HepG2 (cell line): ENCODE results near the gene MAP3K19. TPM values are rescaled to one million over a fixed set of nuclear protein-coding genes. Genes with fewer than 3 reads are reported as not detected.

Experiments used
- ATAC-seq: fragments of 200-7000 bp; cut with Tn5 transposase; 3 replicates; pipeline ENCODE4 v1.9.1; 2020; ENCODE audit warnings: mild to moderate bottlenecking, moderate library complexity
- BruUV-seq: library from RNA; stranded (reverse); fragments of 400-500 nt; replicated peaks from 2 replicates; lab custom pipeline; 2021; lab: Mats Ljungman, UMichigan
- CTCF ChIA-PET: fragments of 300-600 bp; formaldehyde crosslinking; extraction: SDS; loops from one replicate; lab custom pipeline; 2021; ENCODE audit warnings: low total read pairs, inconsistent platforms, low intra/inter-chr PET ratio; lab: Yijun Ruan, JAX
- POLR2A ChIA-PET: fragments of 350-600 bp; sonication (Branson Sonifier 250); formaldehyde crosslinking; loops from one replicate; lab custom pipeline; 2020; ENCODE audit warnings: antibody characterized with exemption, inconsistent platforms; lab: Yijun Ruan, JAX
- DNase-seq: peaks from one replicate; pipeline ENCODE4 v3.0.0-alpha.2; 2015; ENCODE audit warnings: low spot score
- FAIRE-seq: peaks from 3 replicates; lab custom pipeline; 2011; peaks lifted over from hg19 to GRCh38; lab: Jason Lieb, UNC
- H2AFZ ChIP-seq: one replicate; pipeline ENCODE4 v1.6.1; 2011; ENCODE audit warnings: low read length, inconsistent platforms
- H3K27ac ChIP-seq: fragments of 300-600 bp; 3 replicates; pipeline ENCODE4 v1.8.0; 2011; ENCODE audit warnings: mixed run types, mild to moderate bottlenecking, mixed read lengths, low read length, inconsistent platforms; ENCODE audit not compliant: insufficient read depth; ENCODE audit errors: extremely low read length
- H3K27me3 ChIP-seq, 2 experiments: fragments of 200-600 bp in 1 of 2; 2 replicates in 1 of 2; 3 replicates in 1 of 2; pipeline versions ENCODE4 v1.6.0 to v1.8.0; 2011; ENCODE audit warnings: low read length in 2 of 2, mild to moderate bottlenecking in 2 of 2, moderate library complexity in 2 of 2, inconsistent platforms in 1 of 2; ENCODE audit not compliant: insufficient read depth in 2 of 2, control insufficient read depth in 1 of 2
- H3K36me3 ChIP-seq, 2 experiments: fragments of 200-600 bp in 1 of 2; replicated peaks in 1 of 2; 2 replicates in 1 of 2; 3 replicates in 1 of 2; pipeline versions ENCODE4 v1.5.1 to v1.8.0; 2011; ENCODE audit warnings: low read length in 2 of 2, inconsistent platforms in 1 of 2; ENCODE audit not compliant: insufficient read depth in 2 of 2, control insufficient read depth in 1 of 2
- H3K4me1 ChIP-seq: 2 replicates; pipeline ENCODE4 v1.5.1; 2012; ENCODE audit warnings: low read length, inconsistent platforms; ENCODE audit not compliant: insufficient read depth
- H3K4me2 ChIP-seq: 2 replicates; pipeline ENCODE4 v1.6.0; 2011; ENCODE audit warnings: low read depth, low read length, inconsistent platforms
- H3K4me3 ChIP-seq, 3 experiments: fragments of 200-600 bp in 1 of 3; sonication (generic), shearing (Covaris generic) in 1 of 3; replicated peaks in 1 of 3; 2 replicates each; pipeline ENCODE4 v1.5.1; 2011 to 2016; ENCODE audit warnings: low read length in 3 of 3, inconsistent platforms in 2 of 3, low read depth in 2 of 3, mild to moderate bottlenecking in 2 of 3, control low read depth in 1 of 3, mixed read lengths in 1 of 3; ENCODE audit not compliant: insufficient read depth in 1 of 3
- H3K79me2 ChIP-seq: one replicate; pipeline ENCODE4 v1.6.1; 2011; ENCODE audit warnings: low read length, inconsistent platforms; ENCODE audit not compliant: insufficient read depth
- H3K9ac ChIP-seq: 2 replicates; pipeline ENCODE4 v1.6.0; 2011; ENCODE audit warnings: mild to moderate bottlenecking, low read depth, low read length, inconsistent platforms; ENCODE audit not compliant: insufficient read depth
- H3K9me3 ChIP-seq: 2 replicates; pipeline ENCODE4 v1.5.1; 2012; ENCODE audit warnings: mild to moderate bottlenecking, low read length
- H4K20me1 ChIP-seq: 2 replicates; pipeline ENCODE4 v1.6.0; 2011; ENCODE audit warnings: inconsistent platforms, mild to moderate bottlenecking, low read length, moderate library complexity; ENCODE audit not compliant: insufficient read depth
- SIN3A ChIP-seq: IDR thresholded peaks from 2 replicates; pipeline ENCODE4 v1.6.1; 2011; ENCODE audit warnings: low read depth, mild to moderate bottlenecking, control low read depth, low read length, borderline replicate concordance
- ZNF121 ChIP-seq: sonication (generic); formaldehyde crosslinking; IDR thresholded peaks from 2 replicates; pipeline ENCODE4 v1.5.0; 2020; ENCODE audit warnings: mild to moderate bottlenecking, missing genetic modification reagents
- ZNF460 ChIP-seq: sonication (generic); formaldehyde crosslinking; IDR thresholded peaks from 2 replicates; pipeline ENCODE4 v1.5.1; 2020; ENCODE audit warnings: missing genetic modification reagents, mild to moderate bottlenecking, borderline replicate concordance
- WGBS: methylation state at CpG from one replicate; pipeline ENCODE4 v1.1.6; 2017; ENCODE audit warnings: low lambda C conversion rate; 5-methylcytosine and 5-hydroxymethylcytosine counted together
- in situ Hi-C: cut with HindIII; loops from 2 replicates; pipeline ENCODE4 v1.10.0; 2017; ENCODE audit warnings: low pct_unique_long_range_greater_than_20kb; ENCODE audit not compliant: extremely low pct_ligation_motif_present
- intact Hi-C: fragments of 100-400 bp; cut with micrococcal nuclease; formaldehyde crosslinking; loops from one replicate; pipeline ENCODE4 v1.10.0; 2022; ENCODE audit not compliant: unreplicated experiment
- polyA plus RNA-seq, 8 experiments: library from polyadenylated mRNA; depleted of rRNA in 3 of 8; stranded (reverse) in 7 of 8; unstranded in 1 of 8; fragments of >200 nt; fragmentation: Illumina TruSeq in 4 of 8; extraction: Trizol in 4 of 8; gene quantifications; 2 replicates each; pipeline versions ENCODE4 v1.2.1 to v1.2.3, GENCODE V29; 2011 to 2016; ENCODE audit warnings: low read depth in 4 of 8, missing spikeins in 1 of 8, mixed read lengths in 1 of 8; ENCODE audit not compliant: insufficient read depth in 1 of 8
- total RNA-seq, 5 experiments: library from RNA; depleted of rRNA; stranded (reverse); fragments of >200 nt; fragmentation: Illumina TruSeq; extraction: Trizol; gene quantifications; 2 replicates each; pipeline ENCODE4 v1.2.3, GENCODE V29; 2016; ENCODE audit warnings: low read depth in 1 of 5
- TF ChIP-seq, protein P1 (sequence below): sonication (generic); formaldehyde crosslinking; IDR thresholded peaks from 2 replicates; pipeline ENCODE4 v1.8.0; 2023; ENCODE audit warnings: mild to moderate bottlenecking, missing genetic modification reagents
- TF ChIP-seq, protein P2 (sequence below): sonication (generic); formaldehyde crosslinking; IDR thresholded peaks from 2 replicates; pipeline ENCODE4; 2020; ENCODE audit warnings: missing genetic modification reagents, mild to moderate bottlenecking, borderline replicate concordance
- TF ChIP-seq, protein P3 (sequence below): sonication (generic); formaldehyde crosslinking; IDR thresholded peaks from 2 replicates; pipeline ENCODE4 v1.5.0; 2020; ENCODE audit warnings: mild to moderate bottlenecking, missing genetic modification reagents

Gene MAP3K19
- total and polyA plus RNA-seq, 2 of the 13 experiments (the other 11 are each of a cell fraction or from before 2014, with no cell fraction given) = not detected

DNA sequence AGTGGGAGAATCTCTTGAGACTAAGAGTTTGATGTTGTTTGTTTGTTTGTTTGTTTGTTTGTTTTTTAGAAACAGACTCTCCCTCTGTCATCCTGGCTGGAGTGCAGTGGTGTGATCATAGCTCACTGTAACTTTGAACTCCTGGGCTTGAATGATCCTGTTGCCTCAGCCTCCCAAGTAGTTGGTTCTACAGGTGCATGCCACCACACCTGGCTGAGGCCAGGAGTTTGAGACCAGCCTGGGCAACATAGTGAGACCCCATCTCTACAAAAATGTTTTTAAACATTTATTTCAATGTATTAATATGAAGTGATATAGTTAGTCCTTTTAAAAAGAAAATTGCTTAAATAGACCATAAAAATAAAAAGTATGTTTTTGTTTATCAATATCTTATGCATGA lies 35.6 kb downstream of the MAP3K19 start:
- Histone ChIP-seq H3K9ac (no peak overlapping the region), H3K27ac (no peak overlapping the region), H3K4me1 (no peaks in the 10 kb centered on the region), H3K79me2 (no peaks in the 10 kb centered on the region), H2AFZ (no peak overlapping the region), H3K4me2 (no peak overlapping the region), H3K36me3 (no peaks in the 10 kb centered on the region), H3K4me3 (no peak overlapping the region), H3K27me3 (no peaks in the 10 kb centered on the region), H4K20me1 (no peaks in the 10 kb centered on the region), H3K9me3 (peaks cover 6% of the 10 kb centered on the region)
- ChIA-PET POLR2A (no interaction called here), CTCF (no interaction called here)
- ATAC-seq (no peak), DNase-seq (no peak), FAIRE-seq (no peak)
- no TSS peak for BruUV-seq
- in situ Hi-C loops (no loop called here), intact Hi-C loops (no loop called here)
- TF ChIP-seq, protein P1, sequence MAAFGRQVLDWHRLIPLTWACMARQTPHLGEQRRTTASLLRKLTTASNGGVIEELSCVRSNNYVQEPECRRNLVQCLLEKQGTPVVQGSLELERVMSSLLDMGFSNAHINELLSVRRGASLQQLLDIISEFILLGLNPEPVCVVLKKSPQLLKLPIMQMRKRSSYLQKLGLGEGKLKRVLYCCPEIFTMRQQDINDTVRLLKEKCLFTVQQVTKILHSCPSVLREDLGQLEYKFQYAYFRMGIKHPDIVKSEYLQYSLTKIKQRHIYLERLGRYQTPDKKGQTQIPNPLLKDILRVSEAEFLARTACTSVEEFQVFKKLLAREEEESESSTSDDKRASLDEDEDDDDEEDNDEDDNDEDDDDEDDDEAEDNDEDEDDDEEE = no peak
- TF ChIP-seq ZNF460 (CRISPR knock-in tag) = peak; percentile 70; the same call in 1 of the 2 replicates
- peak; percentile 64; the same call in 1 of the 2 replicates for TF ChIP-seq ZNF121 (CRISPR knock-in tag)

DNA sequence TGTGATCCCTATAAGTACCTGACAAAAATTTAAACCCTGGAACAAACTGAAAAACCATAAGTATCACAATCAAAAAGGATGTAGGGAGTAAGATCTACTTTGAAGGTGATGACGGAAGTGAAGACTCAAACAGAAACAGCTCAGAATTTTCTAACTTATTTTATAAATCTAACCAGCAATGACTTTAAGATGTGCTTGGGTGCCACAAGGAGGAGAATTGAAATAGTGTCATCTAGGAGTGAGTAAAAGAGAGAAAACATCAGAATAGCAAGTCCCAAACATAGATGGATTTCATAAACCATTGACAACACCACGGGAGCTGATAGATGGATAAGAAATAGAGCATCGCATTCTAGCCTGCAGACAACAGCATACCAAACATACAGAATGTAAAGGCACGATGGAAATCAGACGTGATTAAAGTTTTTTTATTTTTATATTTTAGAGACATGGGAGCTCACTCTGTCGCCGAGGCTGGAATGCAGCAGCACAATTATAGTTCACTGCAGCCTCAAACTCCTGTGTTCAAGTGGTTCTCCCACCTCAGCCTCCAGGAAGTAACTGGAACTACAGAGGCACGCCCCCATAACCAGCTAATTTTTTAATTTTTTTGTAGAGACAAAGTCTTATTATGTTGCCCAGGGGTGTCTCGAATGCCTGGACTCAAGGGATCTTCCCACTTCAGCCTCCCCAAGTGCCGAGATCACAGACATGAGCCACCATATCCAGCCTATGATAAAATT lies 36.9 kb downstream of the MAP3K19 start:
- ChIA-PET CTCF (no interaction called here), POLR2A (no interaction called here)
- 27% methylated on average over 10 of the region's 10 CpGs for WGBS

More for the DNA sequence above, 36.9 kb downstream of the MAP3K19 start:
- H3K4me2 ChIP-seq = no peak overlapping the region
- H2AFZ ChIP-seq = no peak overlapping the region
- no peak for FAIRE-seq
- H4K20me1 ChIP-seq = no peaks in the 10 kb centered on the region
- intact Hi-C loops = no loop called here
- H3K4me3 ChIP-seq = no peak overlapping the region
- TF ChIP-seq, protein P2, sequence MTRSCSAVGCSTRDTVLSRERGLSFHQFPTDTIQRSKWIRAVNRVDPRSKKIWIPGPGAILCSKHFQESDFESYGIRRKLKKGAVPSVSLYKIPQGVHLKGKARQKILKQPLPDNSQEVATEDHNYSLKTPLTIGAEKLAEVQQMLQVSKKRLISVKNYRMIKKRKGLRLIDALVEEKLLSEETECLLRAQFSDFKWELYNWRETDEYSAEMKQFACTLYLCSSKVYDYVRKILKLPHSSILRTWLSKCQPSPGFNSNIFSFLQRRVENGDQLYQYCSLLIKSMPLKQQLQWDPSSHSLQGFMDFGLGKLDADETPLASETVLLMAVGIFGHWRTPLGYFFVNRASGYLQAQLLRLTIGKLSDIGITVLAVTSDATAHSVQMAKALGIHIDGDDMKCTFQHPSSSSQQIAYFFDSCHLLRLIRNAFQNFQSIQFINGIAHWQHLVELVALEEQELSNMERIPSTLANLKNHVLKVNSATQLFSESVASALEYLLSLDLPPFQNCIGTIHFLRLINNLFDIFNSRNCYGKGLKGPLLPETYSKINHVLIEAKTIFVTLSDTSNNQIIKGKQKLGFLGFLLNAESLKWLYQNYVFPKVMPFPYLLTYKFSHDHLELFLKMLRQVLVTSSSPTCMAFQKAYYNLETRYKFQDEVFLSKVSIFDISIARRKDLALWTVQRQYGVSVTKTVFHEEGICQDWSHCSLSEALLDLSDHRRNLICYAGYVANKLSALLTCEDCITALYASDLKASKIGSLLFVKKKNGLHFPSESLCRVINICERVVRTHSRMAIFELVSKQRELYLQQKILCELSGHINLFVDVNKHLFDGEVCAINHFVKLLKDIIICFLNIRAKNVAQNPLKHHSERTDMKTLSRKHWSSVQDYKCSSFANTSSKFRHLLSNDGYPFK (CRISPR knock-in tag) = no peak
- no peak for TF ChIP-seq SIN3A
- TF ChIP-seq, protein P3, sequence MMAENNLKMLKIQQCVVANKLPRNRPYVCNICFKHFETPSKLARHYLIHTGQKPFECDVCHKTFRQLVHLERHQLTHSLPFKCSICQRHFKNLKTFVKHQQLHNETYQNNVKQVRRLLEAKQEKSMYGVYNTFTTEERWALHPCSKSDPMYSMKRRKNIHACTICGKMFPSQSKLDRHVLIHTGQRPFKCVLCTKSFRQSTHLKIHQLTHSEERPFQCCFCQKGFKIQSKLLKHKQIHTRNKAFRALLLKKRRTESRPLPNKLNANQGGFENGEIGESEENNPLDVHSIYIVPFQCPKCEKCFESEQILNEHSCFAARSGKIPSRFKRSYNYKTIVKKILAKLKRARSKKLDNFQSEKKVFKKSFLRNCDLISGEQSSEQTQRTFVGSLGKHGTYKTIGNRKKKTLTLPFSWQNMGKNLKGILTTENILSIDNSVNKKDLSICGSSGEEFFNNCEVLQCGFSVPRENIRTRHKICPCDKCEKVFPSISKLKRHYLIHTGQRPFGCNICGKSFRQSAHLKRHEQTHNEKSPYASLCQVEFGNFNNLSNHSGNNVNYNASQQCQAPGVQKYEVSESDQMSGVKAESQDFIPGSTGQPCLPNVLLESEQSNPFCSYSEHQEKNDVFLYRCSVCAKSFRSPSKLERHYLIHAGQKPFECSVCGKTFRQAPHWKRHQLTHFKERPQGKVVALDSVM (CRISPR knock-in tag) = peak; percentile 44; the same call in 1 of the 2 replicates
- DNase-seq = no peak
- H3K27ac ChIP-seq = no peak overlapping the region
- no peak overlapping the region for H3K9ac ChIP-seq
- BruUV-seq = no TSS peak
- in situ Hi-C loops = no loop called here
- H3K79me2 ChIP-seq = no peaks in the 10 kb centered on the region
- H3K27me3 ChIP-seq = peaks cover 0 to 3% of the 10 kb centered on the region in 2 experiments; a peak in 1 of 5 replicates
- ATAC-seq = no peak; the same call in 2 of the 3 replicates
- no peaks in the 10 kb centered on the region for H3K9me3 ChIP-seq
- no peaks in the 10 kb centered on the region for H3K36me3 ChIP-seq
- no peaks in the 10 kb centered on the region for H3K4me1 ChIP-seq
